Pancreas (tissue), 10 donors: ENCODE data around the gene POLR1F. TPM values are rescaled to one million over a fixed set of nuclear protein-coding genes. Genes with fewer than 3 reads are reported as not detected.

Source experiments
- ATAC-seq, 4 donors: fragments of 200-7000 bp; cut with Tn5 transposase; one replicate each; pipeline versions ENCODE4 v1.8.0 to v1.9.1; 2020; ENCODE audit warnings: mild to moderate bottlenecking in 4 of 4, moderate library complexity in 4 of 4
- DNase-seq, 6 donors: peaks; one replicate each; pipeline ENCODE4 v3.0.0-alpha.2; 2020
- FAIRE-seq: peaks from 2 replicates; lab custom pipeline; 2012; peaks lifted over from hg19 to GRCh38; lab: Jason Lieb, UNC
- H3K27ac ChIP-seq, 4 donors: fragments of 200-600 bp; sonication (generic); 1 replicate in 3 of 4; 2 replicates in 1 of 4; pipeline versions ENCODE4 v1.5.0 to v1.8.0; 2020
- H3K27me3 ChIP-seq, 4 donors: fragments of 200-600 bp; one replicate each; pipeline ENCODE4 v1.8.0; 2021
- H3K36me3 ChIP-seq, 3 donors: fragments of 200-600 bp; sonication (generic) in 1 of 3; one replicate each; pipeline versions ENCODE4 v1.5.0 to v1.8.0; 2020 to 2021
- H3K4me1 ChIP-seq, 3 donors: fragments of 200-600 bp; one replicate each; pipeline ENCODE4 v1.8.0; 2021
- H3K4me3 ChIP-seq, 4 donors: fragments of 200-600 bp; sonication (generic) in 2 of 4; one replicate each; pipeline versions ENCODE4 v1.5.0 to v1.8.0; 2020 to 2021
- H3K9me3 ChIP-seq, 4 donors: fragments of 200-600 bp; one replicate each; pipeline ENCODE4 v1.8.0; 2021
- CTCF ChIP-seq, 4 donors: fragments of 200-600 bp; sonication (generic) in 3 of 4; IDR thresholded peaks; one replicate each; pipeline versions ENCODE4 v1.5.0 to v1.8.0; 2021; ENCODE audit warnings: antibody characterized with exemption in 4 of 4
- WGBS, 2 donors: extraction: QIAGEN DNeasy Blood & Tissue Kit; methylation state at CpG; one replicate each; pipeline ENCODE4 v1.1.7; 2013; 5-methylcytosine and 5-hydroxymethylcytosine counted together
- intact Hi-C, 3 donors: fragments of 100-400 bp; cut with DNase I; formaldehyde crosslinking; loops; one replicate each; pipeline versions ENCODE4 v1.11.1 to v1.14.2; 2022
- polyA plus RNA-seq, 2 donors: library from polyadenylated mRNA; stranded (reverse); fragments of 200-250 nt; gene quantifications; one replicate each; pipeline ENCODE4 v1.2.3, GENCODE V29; 2013
- total RNA-seq, 6 donors: library from RNA; stranded (reverse); fragmentation: NEBNext Ultra II Directional in 4 of 6; extraction: Animal tissue kit (Norgen Biotek cat#: 25700) in 4 of 6; gene quantifications; one replicate each; pipeline versions ENCODE4 v1.2.1 to v1.2.4, GENCODE V29; 2021 to 2023
- donor health status: healthy with polysubstance abuse.
- donor health status: DM: no; HTN: no; CAD: no; lungs with moderate emphysema.
- donor health status: DM: no; HTN: no; CAD: no.
- donor health status: control.
- donor health status: control.
- donor health status: Bipolar disorder and iron deficiency.
- donor health status: DM: yes; HTN: yes; CAD: no.
- donor health status: DM: no; HTN: no; CAD: no.
- donor health status: DM: no; HTN: no; CAD: no.
- donor health status: DM: yes; HTN: yes; CAD: no.

POLR1F gene, protein sequence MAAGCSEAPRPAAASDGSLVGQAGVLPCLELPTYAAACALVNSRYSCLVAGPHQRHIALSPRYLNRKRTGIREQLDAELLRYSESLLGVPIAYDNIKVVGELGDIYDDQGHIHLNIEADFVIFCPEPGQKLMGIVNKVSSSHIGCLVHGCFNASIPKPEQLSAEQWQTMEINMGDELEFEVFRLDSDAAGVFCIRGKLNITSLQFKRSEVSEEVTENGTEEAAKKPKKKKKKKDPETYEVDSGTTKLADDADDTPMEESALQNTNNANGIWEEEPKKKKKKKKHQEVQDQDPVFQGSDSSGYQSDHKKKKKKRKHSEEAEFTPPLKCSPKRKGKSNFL
- total RNA-seq, result 1 to 10 TPM; 4.1 to 6.1 (median 4.7) TPM
- 1 to 10 TPM; 2.8 to 4.8 TPM for polyA plus RNA-seq

DNA sequence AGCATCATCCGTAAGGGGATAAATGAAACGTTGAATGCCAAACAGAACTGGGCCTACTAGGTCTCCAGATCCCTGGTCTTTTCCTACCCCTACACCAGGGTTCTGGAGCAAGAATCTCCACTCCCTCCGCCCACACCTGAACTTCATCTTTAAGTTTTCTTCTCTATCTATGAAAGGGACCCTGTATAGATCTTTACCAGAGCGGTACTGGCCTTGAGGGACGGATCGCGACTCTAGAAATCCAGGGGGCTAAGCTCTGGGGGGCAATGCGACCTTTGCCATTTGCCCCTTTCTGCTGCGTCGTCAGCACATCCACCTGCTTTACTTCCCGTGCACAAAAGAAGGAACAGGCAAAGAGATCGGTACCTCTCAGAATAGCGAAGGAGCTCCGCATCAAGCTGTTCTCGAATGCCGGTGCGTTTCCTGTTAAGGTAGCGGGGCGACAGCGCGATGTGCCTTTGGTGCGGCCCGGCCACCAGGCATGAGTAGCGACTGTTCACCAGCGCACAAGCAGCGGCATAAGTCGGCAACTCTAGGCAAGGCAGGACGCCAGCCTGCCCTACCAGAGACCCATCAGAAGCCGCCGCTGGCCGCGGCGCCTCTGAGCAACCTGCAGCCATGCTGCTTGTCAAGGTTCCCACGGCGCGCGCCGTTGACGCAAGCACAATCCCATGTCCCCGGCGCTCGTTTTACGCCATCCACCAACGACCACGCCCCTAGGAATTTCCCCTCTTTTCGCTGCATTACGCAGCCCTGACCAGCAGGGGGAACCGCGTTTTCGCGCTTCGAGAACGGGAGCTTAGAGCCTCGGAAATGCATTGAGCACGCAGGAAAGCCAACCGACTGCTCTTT is at the start of gene POLR1F:
Gene POLR1F, minus strand, starts transcription at position 641 of the 852 bp plus-strand sequence. Its CDS starts 21 bp downstream, at position 620.
- ATAC-seq, result peak; percentile 99 to 100 (median 100)
- intact Hi-C loops, result no loop called here
- H3K36me3 ChIP-seq, result no peaks in the 10 kb centered on the region
- 0% methylated on average over 56 of the region's 56 CpGs for WGBS, 2 donors
- H3K27me3 ChIP-seq, result no peaks in the 10 kb centered on the region
- peak within 1 kb of the TSS; percentile 50 to 94 (median 92) for H3K4me3 ChIP-seq
- no peaks in the 10 kb centered on the region for H3K9me3 ChIP-seq
- peak within 1 kb of the TSS in 3 of 4 donors; percentile 51 to 59 (median 55) for H3K27ac ChIP-seq
- DNase-seq, result peak; percentile 90 to 97 (median 94)
- TF ChIP-seq CTCF (IDR thresholded peaks at IDR 0.05), result peak; percentile 69 to 86 (median 79)
- peak; percentile 73 for FAIRE-seq
- H3K4me1 ChIP-seq, result peaks cover 0 to 21% (median 11%) of the 10 kb centered on the region in 3 donors

- intact Hi-C loops, result loop anchor here in 2 of 3 donors (10.0 kb wide), 2 partner anchors 560 to 840 kb away; no protein-coding TSS in a partner anchor
- DNase-seq, result no peak
- no peak overlapping the region for H3K27ac ChIP-seq
- no peaks in the 10 kb centered on the region for H3K4me1 ChIP-seq
- H3K4me3 ChIP-seq, result no peak overlapping the region
- FAIRE-seq, result peak; percentile 43
- no peaks in the 10 kb centered on the region for H3K9me3 ChIP-seq
- H3K36me3 ChIP-seq, result no peaks in the 10 kb centered on the region
- peak in 2 of 4 donors; percentile 25 to 46 for ATAC-seq
- peak in 3 of 4 donors; percentile 50 to 73 (median 54) for TF ChIP-seq CTCF (IDR thresholded peaks at IDR 0.05)
- no peaks in the 10 kb centered on the region for H3K27me3 ChIP-seq
- 30 to 33% methylated on average over 6 of the region's 6 CpGs for WGBS, 2 donors
These were observed 45.8 kb upstream of the POLR1F start for GRCh38 chr7:19754521-19755116.

DNA sequence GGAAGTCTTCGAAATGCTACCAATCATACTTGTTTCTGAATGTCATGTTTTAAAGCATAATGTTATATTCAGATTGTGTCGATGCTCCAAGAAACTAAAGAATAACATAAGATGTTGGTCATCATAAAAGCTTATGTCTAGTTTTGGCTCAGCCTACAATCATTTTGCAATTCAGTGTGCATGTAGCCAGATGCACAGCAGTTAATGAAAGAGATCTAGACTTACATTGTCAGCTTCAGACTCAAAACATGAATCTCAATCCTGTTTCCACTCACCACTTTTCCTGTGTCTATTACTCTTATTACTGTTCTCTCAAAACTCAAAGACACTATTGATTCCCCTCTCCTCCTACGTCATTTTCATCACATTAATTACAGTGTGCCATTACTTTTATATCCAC is 43.2 kb upstream of the POLR1F start:
- ATAC-seq, result no peak
- DNase-seq, result no peak
- H3K9me3 ChIP-seq, result no peaks in the 10 kb centered on the region
- 62 to 79% methylated on average over 3 of the region's 3 CpGs for WGBS, 2 donors
- H3K27me3 ChIP-seq, result no peaks in the 10 kb centered on the region
- H3K27ac ChIP-seq, result no peak overlapping the region
- H3K36me3 ChIP-seq, result no peaks in the 10 kb centered on the region
- no peak for FAIRE-seq
- intact Hi-C loops, result loop anchor here in 2 of 3 donors (10.0 kb wide), 2 partner anchors 563 to 843 kb away; no protein-coding TSS in a partner anchor
- TF ChIP-seq CTCF (IDR thresholded peaks at IDR 0.05), result no peak
- H3K4me3 ChIP-seq, result no peak overlapping the region
- H3K4me1 ChIP-seq, result peaks cover 0 to 4% (median 0%) of the 10 kb centered on the region in 3 donors

- H3K27me3 ChIP-seq, result no peaks in the 10 kb centered on the region
- WGBS, 2 donors, result 31 to 48% methylated on average over 4 of the region's 4 CpGs
- DNase-seq, result no peak
- intact Hi-C loops, result loop anchor here in 2 of 3 donors (5.0 to 10.0 kb wide), 3 partner anchors 565 to 848 kb away; no protein-coding TSS in a partner anchor
- ATAC-seq, result no peak
- TF ChIP-seq CTCF (IDR thresholded peaks at IDR 0.05), result no peak
- no peak overlapping the region for H3K27ac ChIP-seq
- no peak for FAIRE-seq
- no peaks in the 10 kb centered on the region for H3K9me3 ChIP-seq
- H3K4me3 ChIP-seq, result no peak overlapping the region
- H3K4me1 ChIP-seq, result peaks cover 0 to 4% (median 0%) of the 10 kb centered on the region in 3 donors
- H3K36me3 ChIP-seq, result no peaks in the 10 kb centered on the region
These were observed 40.8 kb upstream of the POLR1F start for GRCh38 chr7:19749658-19750057.
